Measurements from ENCODE around the gene GALNT10. TPM values are rescaled to one million over a fixed set of nuclear protein-coding genes. Genes with fewer than 3 reads are reported as not detected.

GALNT10 gene
- total and polyA plus RNA-seq, 2 of the 8 experiments (the other 6 are each of a cell fraction or from before 2014, with no cell fraction given): 4.6 to 15.5 TPM

DNA sequence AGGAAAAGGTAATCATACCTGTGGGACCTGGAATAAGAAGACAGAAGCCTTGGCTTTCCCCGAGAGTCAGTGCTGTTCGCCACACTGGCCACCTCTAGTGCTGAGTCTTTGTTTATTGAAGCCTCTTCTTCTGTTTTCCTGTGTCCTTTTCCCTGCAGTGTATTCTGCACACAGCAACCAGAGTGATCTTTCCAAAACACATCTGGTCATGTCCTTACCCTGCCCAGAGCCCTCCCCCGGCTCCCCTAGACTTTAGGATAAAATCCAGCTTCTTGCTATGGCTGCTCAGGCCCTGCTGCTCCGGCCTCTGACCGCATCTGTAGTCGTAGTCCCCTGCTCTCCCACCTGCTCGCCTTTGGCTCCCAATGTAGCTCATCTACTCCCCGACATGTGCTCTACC is 28.3 kb downstream of the GALNT10 start (continued):
- TF ChIP-seq, protein P1, sequence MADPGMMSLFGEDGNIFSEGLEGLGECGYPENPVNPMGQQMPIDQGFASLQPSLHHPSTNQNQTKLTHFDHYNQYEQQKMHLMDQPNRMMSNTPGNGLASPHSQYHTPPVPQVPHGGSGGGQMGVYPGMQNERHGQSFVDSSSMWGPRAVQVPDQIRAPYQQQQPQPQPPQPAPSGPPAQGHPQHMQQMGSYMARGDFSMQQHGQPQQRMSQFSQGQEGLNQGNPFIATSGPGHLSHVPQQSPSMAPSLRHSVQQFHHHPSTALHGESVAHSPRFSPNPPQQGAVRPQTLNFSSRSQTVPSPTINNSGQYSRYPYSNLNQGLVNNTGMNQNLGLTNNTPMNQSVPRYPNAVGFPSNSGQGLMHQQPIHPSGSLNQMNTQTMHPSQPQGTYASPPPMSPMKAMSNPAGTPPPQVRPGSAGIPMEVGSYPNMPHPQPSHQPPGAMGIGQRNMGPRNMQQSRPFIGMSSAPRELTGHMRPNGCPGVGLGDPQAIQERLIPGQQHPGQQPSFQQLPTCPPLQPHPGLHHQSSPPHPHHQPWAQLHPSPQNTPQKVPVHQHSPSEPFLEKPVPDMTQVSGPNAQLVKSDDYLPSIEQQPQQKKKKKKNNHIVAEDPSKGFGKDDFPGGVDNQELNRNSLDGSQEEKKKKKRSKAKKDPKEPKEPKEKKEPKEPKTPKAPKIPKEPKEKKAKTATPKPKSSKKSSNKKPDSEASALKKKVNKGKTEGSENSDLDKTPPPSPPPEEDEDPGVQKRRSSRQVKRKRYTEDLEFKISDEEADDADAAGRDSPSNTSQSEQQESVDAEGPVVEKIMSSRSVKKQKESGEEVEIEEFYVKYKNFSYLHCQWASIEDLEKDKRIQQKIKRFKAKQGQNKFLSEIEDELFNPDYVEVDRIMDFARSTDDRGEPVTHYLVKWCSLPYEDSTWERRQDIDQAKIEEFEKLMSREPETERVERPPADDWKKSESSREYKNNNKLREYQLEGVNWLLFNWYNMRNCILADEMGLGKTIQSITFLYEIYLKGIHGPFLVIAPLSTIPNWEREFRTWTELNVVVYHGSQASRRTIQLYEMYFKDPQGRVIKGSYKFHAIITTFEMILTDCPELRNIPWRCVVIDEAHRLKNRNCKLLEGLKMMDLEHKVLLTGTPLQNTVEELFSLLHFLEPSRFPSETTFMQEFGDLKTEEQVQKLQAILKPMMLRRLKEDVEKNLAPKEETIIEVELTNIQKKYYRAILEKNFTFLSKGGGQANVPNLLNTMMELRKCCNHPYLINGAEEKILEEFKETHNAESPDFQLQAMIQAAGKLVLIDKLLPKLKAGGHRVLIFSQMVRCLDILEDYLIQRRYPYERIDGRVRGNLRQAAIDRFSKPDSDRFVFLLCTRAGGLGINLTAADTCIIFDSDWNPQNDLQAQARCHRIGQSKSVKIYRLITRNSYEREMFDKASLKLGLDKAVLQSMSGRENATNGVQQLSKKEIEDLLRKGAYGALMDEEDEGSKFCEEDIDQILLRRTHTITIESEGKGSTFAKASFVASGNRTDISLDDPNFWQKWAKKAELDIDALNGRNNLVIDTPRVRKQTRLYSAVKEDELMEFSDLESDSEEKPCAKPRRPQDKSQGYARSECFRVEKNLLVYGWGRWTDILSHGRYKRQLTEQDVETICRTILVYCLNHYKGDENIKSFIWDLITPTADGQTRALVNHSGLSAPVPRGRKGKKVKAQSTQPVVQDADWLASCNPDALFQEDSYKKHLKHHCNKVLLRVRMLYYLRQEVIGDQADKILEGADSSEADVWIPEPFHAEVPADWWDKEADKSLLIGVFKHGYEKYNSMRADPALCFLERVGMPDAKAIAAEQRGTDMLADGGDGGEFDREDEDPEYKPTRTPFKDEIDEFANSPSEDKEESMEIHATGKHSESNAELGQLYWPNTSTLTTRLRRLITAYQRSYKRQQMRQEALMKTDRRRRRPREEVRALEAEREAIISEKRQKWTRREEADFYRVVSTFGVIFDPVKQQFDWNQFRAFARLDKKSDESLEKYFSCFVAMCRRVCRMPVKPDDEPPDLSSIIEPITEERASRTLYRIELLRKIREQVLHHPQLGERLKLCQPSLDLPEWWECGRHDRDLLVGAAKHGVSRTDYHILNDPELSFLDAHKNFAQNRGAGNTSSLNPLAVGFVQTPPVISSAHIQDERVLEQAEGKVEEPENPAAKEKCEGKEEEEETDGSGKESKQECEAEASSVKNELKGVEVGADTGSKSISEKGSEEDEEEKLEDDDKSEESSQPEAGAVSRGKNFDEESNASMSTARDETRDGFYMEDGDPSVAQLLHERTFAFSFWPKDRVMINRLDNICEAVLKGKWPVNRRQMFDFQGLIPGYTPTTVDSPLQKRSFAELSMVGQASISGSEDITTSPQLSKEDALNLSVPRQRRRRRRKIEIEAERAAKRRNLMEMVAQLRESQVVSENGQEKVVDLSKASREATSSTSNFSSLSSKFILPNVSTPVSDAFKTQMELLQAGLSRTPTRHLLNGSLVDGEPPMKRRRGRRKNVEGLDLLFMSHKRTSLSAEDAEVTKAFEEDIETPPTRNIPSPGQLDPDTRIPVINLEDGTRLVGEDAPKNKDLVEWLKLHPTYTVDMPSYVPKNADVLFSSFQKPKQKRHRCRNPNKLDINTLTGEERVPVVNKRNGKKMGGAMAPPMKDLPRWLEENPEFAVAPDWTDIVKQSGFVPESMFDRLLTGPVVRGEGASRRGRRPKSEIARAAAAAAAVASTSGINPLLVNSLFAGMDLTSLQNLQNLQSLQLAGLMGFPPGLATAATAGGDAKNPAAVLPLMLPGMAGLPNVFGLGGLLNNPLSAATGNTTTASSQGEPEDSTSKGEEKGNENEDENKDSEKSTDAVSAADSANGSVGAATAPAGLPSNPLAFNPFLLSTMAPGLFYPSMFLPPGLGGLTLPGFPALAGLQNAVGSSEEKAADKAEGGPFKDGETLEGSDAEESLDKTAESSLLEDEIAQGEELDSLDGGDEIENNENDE (IDR thresholded peaks at IDR 0.05; ENCODE audit: insufficient replicate concordance, low read length): no peak
- TF ChIP-seq KDM4A (IDR thresholded peaks at IDR 0.05; ENCODE audit: low read depth, low read length, severe bottlenecking): no peak
- no peak for TF ChIP-seq SIX5 (IDR thresholded peaks at IDR 0.05; ENCODE audit: low read depth, low read length)
- TF ChIP-seq FOSL1 (IDR thresholded peaks at IDR 0.05; ENCODE audit: insufficient read depth, low read depth, low read length): no peak
- TF ChIP-seq TEAD4 (IDR thresholded peaks at IDR 0.05; ENCODE audit: low read depth, low read length): no peak
- no peak for TF ChIP-seq CTCF (IDR thresholded peaks at IDR 0.05; ENCODE audit: control extremely low read depth in 1 of 3, insufficient read depth in 1 of 3, low read depth in 1 of 3, low read length in 3 of 3)
- no peak for TF ChIP-seq JUN (IDR thresholded peaks at IDR 0.05; ENCODE audit: low read depth, low read length)
- no peak for TF ChIP-seq RFX5 (IDR thresholded peaks at IDR 0.05; ENCODE audit: borderline replicate concordance, low read depth, low read length)
- TF ChIP-seq, protein P2, sequence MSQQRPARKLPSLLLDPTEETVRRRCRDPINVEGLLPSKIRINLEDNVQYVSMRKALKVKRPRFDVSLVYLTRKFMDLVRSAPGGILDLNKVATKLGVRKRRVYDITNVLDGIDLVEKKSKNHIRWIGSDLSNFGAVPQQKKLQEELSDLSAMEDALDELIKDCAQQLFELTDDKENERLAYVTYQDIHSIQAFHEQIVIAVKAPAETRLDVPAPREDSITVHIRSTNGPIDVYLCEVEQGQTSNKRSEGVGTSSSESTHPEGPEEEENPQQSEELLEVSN (IDR thresholded peaks at IDR 0.05): no peak
